Prostate gland (tissue), 2 donors: ENCODE measurements around the gene SMARCA2.

Experiments used
- POLR2A ChIP-seq: fragments of 450-650 bp; IDR thresholded peaks from one replicate; pipeline ENCODE4 v1.6.1; 2016; ENCODE audit warnings: antibody characterized with exemption, mild to moderate bottlenecking
- TF ChIP-seq, protein P1 (sequence below), 4 experiments: fragments of 200-600 bp in 2 of 4; fragments of 450-650 bp in 2 of 4; sonication (generic) in 2 of 4; IDR thresholded peaks; 1 replicate in 3 of 4; 2 replicates in 1 of 4; pipeline ENCODE4 v1.5.1; 2016 to 2019; ENCODE audit warnings: antibody characterized with exemption in 4 of 4, mild to moderate bottlenecking in 2 of 4, moderate library complexity in 2 of 4

DNA sequence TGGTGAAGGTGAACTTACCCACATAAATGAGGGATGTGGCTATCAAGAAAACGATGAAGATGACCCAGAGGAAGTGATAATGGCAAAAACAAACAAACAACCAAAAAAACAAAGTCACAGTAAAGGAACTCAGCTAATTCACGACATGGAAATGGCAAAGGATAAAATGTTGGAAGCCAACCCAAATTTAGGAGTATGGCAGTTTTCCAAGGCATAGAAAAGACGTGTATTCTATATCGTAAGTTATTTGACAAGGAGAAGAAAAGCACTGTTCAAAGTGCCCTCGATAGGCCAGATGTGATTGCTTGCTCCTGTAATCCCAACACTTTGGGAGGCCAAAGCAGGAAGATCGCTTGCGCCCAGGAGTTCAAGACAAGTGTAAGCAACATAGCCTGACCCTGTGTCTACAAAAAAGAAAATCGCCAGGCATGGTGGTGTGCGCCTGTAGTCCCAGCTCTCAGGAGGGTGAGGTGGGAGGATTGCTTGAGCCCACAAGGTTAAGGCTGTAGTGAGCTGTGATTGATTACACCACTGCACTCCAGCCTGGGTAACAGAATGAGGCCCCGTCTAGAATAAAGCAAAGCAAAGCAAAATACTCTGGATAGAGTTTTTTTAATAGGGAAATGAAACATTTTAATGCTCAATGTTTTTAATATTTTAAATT lies 138.0 kb downstream of the SMARCA2 start:
- TF ChIP-seq, protein P1, sequence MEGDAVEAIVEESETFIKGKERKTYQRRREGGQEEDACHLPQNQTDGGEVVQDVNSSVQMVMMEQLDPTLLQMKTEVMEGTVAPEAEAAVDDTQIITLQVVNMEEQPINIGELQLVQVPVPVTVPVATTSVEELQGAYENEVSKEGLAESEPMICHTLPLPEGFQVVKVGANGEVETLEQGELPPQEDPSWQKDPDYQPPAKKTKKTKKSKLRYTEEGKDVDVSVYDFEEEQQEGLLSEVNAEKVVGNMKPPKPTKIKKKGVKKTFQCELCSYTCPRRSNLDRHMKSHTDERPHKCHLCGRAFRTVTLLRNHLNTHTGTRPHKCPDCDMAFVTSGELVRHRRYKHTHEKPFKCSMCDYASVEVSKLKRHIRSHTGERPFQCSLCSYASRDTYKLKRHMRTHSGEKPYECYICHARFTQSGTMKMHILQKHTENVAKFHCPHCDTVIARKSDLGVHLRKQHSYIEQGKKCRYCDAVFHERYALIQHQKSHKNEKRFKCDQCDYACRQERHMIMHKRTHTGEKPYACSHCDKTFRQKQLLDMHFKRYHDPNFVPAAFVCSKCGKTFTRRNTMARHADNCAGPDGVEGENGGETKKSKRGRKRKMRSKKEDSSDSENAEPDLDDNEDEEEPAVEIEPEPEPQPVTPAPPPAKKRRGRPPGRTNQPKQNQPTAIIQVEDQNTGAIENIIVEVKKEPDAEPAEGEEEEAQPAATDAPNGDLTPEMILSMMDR (IDR thresholded peaks at IDR 0.05): no peak
- no peak for TF ChIP-seq POLR2A
